HEK293 (cell line): ENCODE measurements around the gene FOXN3.

Experiments used
- CTCF ChIA-PET: fragments of 350-600 bp; formaldehyde crosslinking; extraction: SDS; loops from one replicate; lab custom pipeline; 2021; ENCODE audit warnings: antibody characterized with exemption; lab: Yijun Ruan, JAX
- POLR2A ChIA-PET: fragments of 300-600 bp; formaldehyde crosslinking; extraction: SDS; loops from one replicate; lab custom pipeline; 2020; ENCODE audit warnings: antibody characterized with exemption, inconsistent platforms; lab: Yijun Ruan, JAX
- H3K27ac ChIP-seq: fragments of 200-500 bp; sonication (Bioruptor generic); 2 replicates; pipeline ENCODE4 v1.5.1; 2014; ENCODE audit warnings: low read depth, low read length, control low read depth, inconsistent platforms; ENCODE audit errors: extremely low read depth
- H3K36me3 ChIP-seq, 2 experiments: fragments of 200-500 bp in 1 of 2; sonication (Bioruptor generic) in 1 of 2; 1 replicate in 1 of 2; 2 replicates in 1 of 2; pipeline ENCODE4 v1.5.1; 2014 to 2017; ENCODE audit warnings: inconsistent platforms in 2 of 2, low read length in 2 of 2; ENCODE audit not compliant: control insufficient read depth in 2 of 2, insufficient read depth in 1 of 2
- H3K4me1 ChIP-seq: fragments of 200-500 bp; sonication (Bioruptor generic); 2 replicates; pipeline ENCODE4 v1.5.1; 2014; ENCODE audit warnings: mild to moderate bottlenecking, low read length, inconsistent platforms; ENCODE audit not compliant: control insufficient read depth, insufficient read depth
- H3K4me3 ChIP-seq: 2 replicates; pipeline ENCODE4 v1.5.1; 2011; ENCODE audit warnings: low read depth, mild to moderate bottlenecking, control low read depth, low read length, moderate library complexity
- H3K9me3 ChIP-seq: fragments of 200-500 bp; sonication (Bioruptor generic); 2 replicates; pipeline ENCODE4 v1.5.1; 2014; ENCODE audit warnings: low read depth, low read length, inconsistent platforms; ENCODE audit not compliant: control insufficient read depth, insufficient read depth
- MZF1 ChIP-seq: fragments of 450-650 bp; formaldehyde crosslinking; IDR thresholded peaks from 2 replicates; pipeline ENCODE4 v1.5.1; 2017; ENCODE audit warnings: missing biosample characterization, missing genetic modification characterization, borderline replicate concordance
- RBAK ChIP-seq: fragments of 450-650 bp; formaldehyde crosslinking; IDR thresholded peaks from 2 replicates; pipeline ENCODE4 v1.5.1; 2016; ENCODE audit warnings: missing biosample characterization, missing genetic modification characterization
- ZNF19 ChIP-seq: fragments of 450-650 bp; formaldehyde crosslinking; IDR thresholded peaks from 2 replicates; pipeline ENCODE4; 2016; ENCODE audit warnings: missing biosample characterization, missing genetic modification characterization, low read depth
- ZNF2 ChIP-seq: fragments of 450-650 bp; formaldehyde crosslinking; IDR thresholded peaks from 2 replicates; pipeline ENCODE4 v1.5.1; 2016; ENCODE audit warnings: missing biosample characterization, missing genetic modification characterization
- ZNF211 ChIP-seq: fragments of 450-650 bp; formaldehyde crosslinking; IDR thresholded peaks from 2 replicates; pipeline ENCODE4 v1.5.1; 2016; ENCODE audit warnings: low read depth, missing biosample characterization, missing genetic modification characterization
- ZNF473 ChIP-seq: fragments of 450-650 bp; formaldehyde crosslinking; IDR thresholded peaks from 2 replicates; pipeline ENCODE4 v1.5.1; 2017; ENCODE audit warnings: missing biosample characterization, missing genetic modification characterization
- ZNF660 ChIP-seq: fragments of 450-650 bp; IDR thresholded peaks from 2 replicates; pipeline ENCODE4 v1.5.1; 2018; ENCODE audit warnings: missing biosample characterization, mild to moderate bottlenecking, missing genetic modification characterization
- ZNF677 ChIP-seq: fragments of 450-650 bp; IDR thresholded peaks from 2 replicates; pipeline ENCODE4 v1.5.0; 2018; ENCODE audit warnings: missing biosample characterization, mild to moderate bottlenecking, missing genetic modification characterization, moderate library complexity
- ZNF707 ChIP-seq: fragments of 450-650 bp; formaldehyde crosslinking; IDR thresholded peaks from 2 replicates; pipeline ENCODE4 v1.5.1; 2016; ENCODE audit warnings: missing biosample characterization, missing genetic modification characterization
- ZNF837 ChIP-seq: fragments of 450-650 bp; formaldehyde crosslinking; IDR thresholded peaks from 2 replicates; pipeline ENCODE4 v1.5.1; 2016; ENCODE audit warnings: missing biosample characterization, missing genetic modification characterization
- TF ChIP-seq, protein P1 (sequence below): fragments of 450-650 bp; formaldehyde crosslinking; IDR thresholded peaks from 2 replicates; pipeline ENCODE4 v1.5.1; 2016; ENCODE audit warnings: missing biosample characterization, missing genetic modification characterization
- TF ChIP-seq, protein P2 (sequence below): fragments of 450-650 bp; formaldehyde crosslinking; IDR thresholded peaks from 2 replicates; pipeline ENCODE4 v1.5.1; 2017; ENCODE audit warnings: missing biosample characterization, missing genetic modification characterization
- TF ChIP-seq, protein P3 (sequence below): fragments of 450-650 bp; formaldehyde crosslinking; IDR thresholded peaks from 2 replicates; pipeline ENCODE4 v1.5.1; 2016; ENCODE audit warnings: missing biosample characterization, missing genetic modification characterization, low read depth
- TF ChIP-seq, protein P4 (sequence below): fragments of 450-650 bp; formaldehyde crosslinking; IDR thresholded peaks from 2 replicates; pipeline ENCODE4 v1.5.1; 2017; ENCODE audit warnings: missing biosample characterization, missing genetic modification characterization
- TF ChIP-seq, protein P5 (sequence below): fragments of 450-650 bp; formaldehyde crosslinking; IDR thresholded peaks from 2 replicates; pipeline ENCODE4 v1.5.1; 2016; ENCODE audit warnings: missing biosample characterization, missing genetic modification characterization

Gene FOXN3

DNA sequence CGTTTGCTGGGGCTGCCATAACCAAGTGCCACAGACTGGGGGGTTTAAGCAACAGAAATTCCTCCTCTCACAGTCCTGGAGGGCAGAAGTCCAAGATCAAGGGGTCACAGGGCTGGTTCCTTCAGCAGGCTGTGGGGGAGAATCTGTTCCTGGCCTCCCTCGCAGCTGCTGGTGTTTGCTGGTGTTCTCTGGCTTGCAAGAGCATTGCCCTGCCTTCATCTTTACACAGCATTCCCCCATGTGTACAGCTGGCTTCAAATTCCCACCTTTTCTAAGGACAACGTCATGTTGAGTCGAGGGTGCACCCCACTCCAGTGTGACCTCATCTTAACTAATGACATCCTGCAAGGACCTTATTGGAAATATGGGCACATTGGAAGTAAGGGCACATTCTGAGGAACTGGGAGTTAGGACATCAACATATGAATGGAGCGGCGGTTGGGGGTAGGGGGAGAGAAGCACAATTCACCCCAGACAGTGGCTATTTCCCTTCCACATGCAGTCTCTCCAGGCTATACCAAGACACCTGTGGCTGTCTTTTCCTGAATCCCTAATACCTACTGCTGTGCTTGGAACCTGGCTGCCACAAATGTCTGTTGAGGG lies 123.6 kb downstream of the FOXN3 start:
- Histone ChIP-seq H3K36me3 (no peaks in the 10 kb centered on the region), H3K9me3 (no peaks in the 10 kb centered on the region), H3K27ac (no peak overlapping the region), H3K4me1 (no peaks in the 10 kb centered on the region), H3K4me3 (no peak overlapping the region)
- TF ChIP-seq, protein P1, sequence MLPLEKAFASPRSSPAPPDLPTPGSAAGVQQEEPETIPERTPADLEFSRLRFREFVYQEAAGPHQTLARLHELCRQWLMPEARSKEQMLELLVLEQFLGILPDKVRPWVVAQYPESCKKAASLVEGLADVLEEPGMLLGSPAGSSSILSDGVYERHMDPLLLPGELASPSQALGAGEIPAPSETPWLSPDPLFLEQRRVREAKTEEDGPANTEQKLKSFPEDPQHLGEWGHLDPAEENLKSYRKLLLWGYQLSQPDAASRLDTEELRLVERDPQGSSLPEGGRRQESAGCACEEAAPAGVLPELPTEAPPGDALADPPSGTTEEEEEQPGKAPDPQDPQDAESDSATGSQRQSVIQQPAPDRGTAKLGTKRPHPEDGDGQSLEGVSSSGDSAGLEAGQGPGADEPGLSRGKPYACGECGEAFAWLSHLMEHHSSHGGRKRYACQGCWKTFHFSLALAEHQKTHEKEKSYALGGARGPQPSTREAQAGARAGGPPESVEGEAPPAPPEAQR (tag by site-specific recombination) = no peak
- no peak for TF ChIP-seq RBAK (tag by site-specific recombination)
- TF ChIP-seq MZF1 (tag by site-specific recombination) = no peak
- TF ChIP-seq, protein P2, sequence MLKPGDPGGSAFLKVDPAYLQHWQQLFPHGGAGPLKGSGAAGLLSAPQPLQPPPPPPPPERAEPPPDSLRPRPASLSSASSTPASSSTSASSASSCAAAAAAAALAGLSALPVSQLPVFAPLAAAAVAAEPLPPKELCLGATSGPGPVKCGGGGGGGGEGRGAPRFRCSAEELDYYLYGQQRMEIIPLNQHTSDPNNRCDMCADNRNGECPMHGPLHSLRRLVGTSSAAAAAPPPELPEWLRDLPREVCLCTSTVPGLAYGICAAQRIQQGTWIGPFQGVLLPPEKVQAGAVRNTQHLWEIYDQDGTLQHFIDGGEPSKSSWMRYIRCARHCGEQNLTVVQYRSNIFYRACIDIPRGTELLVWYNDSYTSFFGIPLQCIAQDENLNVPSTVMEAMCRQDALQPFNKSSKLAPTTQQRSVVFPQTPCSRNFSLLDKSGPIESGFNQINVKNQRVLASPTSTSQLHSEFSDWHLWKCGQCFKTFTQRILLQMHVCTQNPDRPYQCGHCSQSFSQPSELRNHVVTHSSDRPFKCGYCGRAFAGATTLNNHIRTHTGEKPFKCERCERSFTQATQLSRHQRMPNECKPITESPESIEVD (tag by site-specific recombination) = no peak
- TF ChIP-seq ZNF707 (tag by site-specific recombination) = no peak
- TF ChIP-seq, protein P3, sequence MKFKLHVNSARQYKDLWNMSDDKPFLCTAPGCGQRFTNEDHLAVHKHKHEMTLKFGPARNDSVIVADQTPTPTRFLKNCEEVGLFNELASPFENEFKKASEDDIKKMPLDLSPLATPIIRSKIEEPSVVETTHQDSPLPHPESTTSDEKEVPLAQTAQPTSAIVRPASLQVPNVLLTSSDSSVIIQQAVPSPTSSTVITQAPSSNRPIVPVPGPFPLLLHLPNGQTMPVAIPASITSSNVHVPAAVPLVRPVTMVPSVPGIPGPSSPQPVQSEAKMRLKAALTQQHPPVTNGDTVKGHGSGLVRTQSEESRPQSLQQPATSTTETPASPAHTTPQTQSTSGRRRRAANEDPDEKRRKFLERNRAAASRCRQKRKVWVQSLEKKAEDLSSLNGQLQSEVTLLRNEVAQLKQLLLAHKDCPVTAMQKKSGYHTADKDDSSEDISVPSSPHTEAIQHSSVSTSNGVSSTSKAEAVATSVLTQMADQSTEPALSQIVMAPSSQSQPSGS (tag by site-specific recombination) = no peak
- no peak for TF ChIP-seq ZNF837 (tag by site-specific recombination)
- ChIA-PET POLR2A (no interaction called here), CTCF (interaction anchor here (0.6 kb wide), 1 partner anchor 16 kb away, joined by 3 read pairs; no protein-coding TSS in a partner anchor)

DNA sequence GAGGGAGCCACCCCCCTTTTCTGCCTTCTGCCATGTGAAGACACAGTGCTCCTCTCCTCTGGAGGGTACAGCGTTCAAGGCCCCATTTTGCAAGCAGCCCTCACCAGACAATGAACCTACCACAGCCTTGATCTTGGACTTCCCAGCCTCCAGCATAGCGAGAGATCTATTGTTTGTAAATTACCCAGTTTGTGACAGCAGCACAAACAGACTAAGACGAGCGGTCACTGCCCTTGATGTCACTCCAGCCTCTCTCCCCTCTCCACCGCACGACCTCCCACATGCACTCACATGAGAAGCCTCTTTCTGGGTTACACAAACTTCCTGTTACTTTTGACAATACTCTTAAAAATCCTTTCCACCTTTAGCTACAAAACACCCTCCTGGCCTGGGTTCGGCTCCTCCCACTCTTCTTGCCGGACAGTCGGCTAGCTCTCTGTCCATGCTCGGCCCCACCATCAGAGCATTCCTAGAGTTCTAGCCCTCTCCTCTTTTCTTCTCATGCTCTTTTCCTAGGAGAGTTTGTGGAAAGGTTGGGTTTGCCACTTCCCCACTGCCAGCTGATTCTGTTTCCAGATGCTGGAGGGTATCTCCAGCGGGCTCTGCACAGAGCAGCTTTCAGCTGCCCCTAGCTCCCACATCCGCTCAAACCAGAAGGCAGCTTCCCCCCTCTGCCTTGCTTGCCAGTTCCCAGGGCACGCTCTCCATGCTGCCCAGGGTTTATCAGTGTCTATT lies 124.3 kb downstream of the FOXN3 start:
- TF ChIP-seq ZNF211 (no peak), ZNF660 (tag by site-specific recombination) (no peak), ZNF2 (tag by site-specific recombination) (no peak), ZNF19 (tag by site-specific recombination) (no peak), ZNF677 (tag by site-specific recombination) (no peak), ZNF473 (tag by site-specific recombination) (no peak)
- TF ChIP-seq, protein P4, sequence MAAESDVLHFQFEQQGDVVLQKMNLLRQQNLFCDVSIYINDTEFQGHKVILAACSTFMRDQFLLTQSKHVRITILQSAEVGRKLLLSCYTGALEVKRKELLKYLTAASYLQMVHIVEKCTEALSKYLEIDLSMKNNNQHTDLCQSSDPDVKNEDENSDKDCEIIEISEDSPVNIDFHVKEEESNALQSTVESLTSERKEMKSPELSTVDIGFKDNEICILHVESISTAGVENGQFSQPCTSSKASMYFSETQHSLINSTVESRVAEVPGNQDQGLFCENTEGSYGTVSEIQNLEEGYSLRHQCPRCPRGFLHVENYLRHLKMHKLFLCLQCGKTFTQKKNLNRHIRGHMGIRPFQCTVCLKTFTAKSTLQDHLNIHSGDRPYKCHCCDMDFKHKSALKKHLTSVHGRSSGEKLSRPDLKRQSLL (tag by site-specific recombination) = no peak
- TF ChIP-seq, protein P5, sequence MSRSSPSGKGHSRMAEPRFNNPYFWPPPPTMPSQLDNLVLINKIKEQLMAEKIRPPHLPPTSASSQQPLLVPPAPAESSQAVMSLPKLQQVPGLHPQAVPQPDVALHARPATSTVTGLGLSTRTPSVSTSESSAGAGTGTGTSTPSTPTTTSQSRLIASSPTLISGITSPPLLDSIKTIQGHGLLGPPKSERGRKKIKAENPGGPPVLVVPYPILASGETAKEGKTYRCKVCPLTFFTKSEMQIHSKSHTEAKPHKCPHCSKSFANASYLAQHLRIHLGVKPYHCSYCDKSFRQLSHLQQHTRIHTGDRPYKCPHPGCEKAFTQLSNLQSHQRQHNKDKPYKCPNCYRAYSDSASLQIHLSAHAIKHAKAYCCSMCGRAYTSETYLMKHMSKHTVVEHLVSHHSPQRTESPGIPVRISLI (tag by site-specific recombination) = no peak
- Histone ChIP-seq H3K9me3 (no peaks in the 10 kb centered on the region), H3K36me3 (no peaks in the 10 kb centered on the region), H3K27ac (no peak overlapping the region), H3K4me3 (no peak overlapping the region), H3K4me1 (no peaks in the 10 kb centered on the region)
- POLR2A ChIA-PET = no interaction called here
- CTCF ChIA-PET = no interaction called here
